ENCODE data around the gene GULP1.

DNA sequence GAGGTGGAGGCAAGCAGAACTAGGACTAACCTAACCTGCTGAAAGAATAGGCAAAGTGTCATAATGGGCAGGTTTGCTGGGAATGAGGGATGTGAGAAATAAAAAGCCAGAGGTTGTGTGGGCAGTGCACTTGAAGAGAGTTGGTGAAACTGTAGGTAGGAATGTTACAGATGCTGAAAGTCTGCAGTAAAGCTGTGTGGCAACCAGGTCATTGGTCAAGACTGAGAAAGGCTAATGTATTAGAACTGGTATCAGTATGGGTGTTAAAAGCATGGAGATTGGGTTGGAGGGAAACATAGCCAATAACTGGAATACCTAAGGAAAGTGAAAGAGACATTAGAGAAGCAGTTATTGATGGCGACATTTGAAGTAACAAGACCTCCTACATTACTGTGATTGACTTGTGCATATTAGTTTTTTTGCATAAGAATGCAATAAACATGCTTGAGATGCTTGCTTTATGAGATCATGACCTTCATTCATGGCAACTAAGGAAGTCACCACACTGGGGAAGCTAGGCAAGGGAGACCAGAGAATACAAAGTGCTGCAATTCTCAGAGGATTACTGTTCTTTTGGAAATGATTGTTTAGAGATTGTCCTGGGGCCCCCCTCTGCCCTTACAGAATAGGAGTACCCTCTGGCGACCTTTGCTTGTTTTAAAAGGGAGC is 11.8 kb downstream of the GULP1 start:
- TF ChIP-seq CREM (IDR thresholded peaks at IDR 0.05): no peak
- no peak for TF ChIP-seq CREM (CRISPR knock-in tag; IDR thresholded peaks at IDR 0.05)
- no peak for TF ChIP-seq STAG1 (CRISPR knock-in tag; IDR thresholded peaks at IDR 0.05)
- TF ChIP-seq KAT2B (IDR thresholded peaks at IDR 0.05; ENCODE audit: borderline replicate concordance, low read depth, low read length): no peak
- no peak for TF ChIP-seq MAZ (IDR thresholded peaks at IDR 0.05; ENCODE audit: borderline replicate concordance, low read depth, low read length)
- TF ChIP-seq MAZ (CRISPR knock-in tag; IDR thresholded peaks at IDR 0.05; ENCODE audit: low read depth): no peak
- no peak for TF ChIP-seq PHF5A (CRISPR knock-in tag; IDR thresholded peaks at IDR 0.05; ENCODE audit: low read depth, unreplicated experiment)
- TF ChIP-seq MYNN (CRISPR knock-in tag; IDR thresholded peaks at IDR 0.05; ENCODE audit: low read depth): no peak

Measured in HepG2 (cell line).